Suppressor macrophage treated with lipopolysaccharide for 1 hour (primary cell): Measurements from ENCODE around the gene HSPB7.
A peak's percentile ranks its signal among the peaks of the same experiment; 100 is the strongest.
"Not testable (repeated sequence)": the region's sequence is repeated elsewhere in the genome, so short reads cannot be mapped to it uniquely, and the experiment has no call there.

Experiments
- DNase-seq, 3 donors: peaks; one replicate each; pipeline ENCODE4 v3.0.0-alpha.2; 2020 to 2022

HSPB7 gene

GRCh38 chr1:16020878-16021277 lies 3.0 kb upstream of the HSPB7 start:
- not testable (repeated sequence) for DNase-seq

- DNase-seq = no peak
Measured at GRCh38 chr1:16020325-16020724, 2.5 kb upstream of the HSPB7 start.

- no peak for DNase-seq
Measured at GRCh38 chr1:16019644-16020277, 1.9 kb upstream of the HSPB7 start.

GRCh38 chr1:16018749-16019643 lies 1.2 kb upstream of the HSPB7 start:
- no peak for DNase-seq

- DNase-seq = no peak
Measured at GRCh38 chr1:16018308-16018707, 465 bp upstream of the HSPB7 start.

GRCh38 chr1:16017076-16017460 lies 775 bp downstream of the HSPB7 start:
- no peak for DNase-seq

- no peak for DNase-seq
Measured at GRCh38 chr1:16015960-16016901, 1.6 kb downstream of the HSPB7 start.

- DNase-seq = no peak
Measured at GRCh38 chr1:16015491-16015890, 2.4 kb downstream of the HSPB7 start.

- DNase-seq = peak in 2 of 3 donors; percentile 11 to 24
Measured at GRCh38 chr1:16014509-16015482, 3.0 kb downstream of the HSPB7 start.

- no peak for DNase-seq
Measured at GRCh38 chr1:16013908-16014258, 4.0 kb downstream of the HSPB7 start.

- DNase-seq = peak; percentile 72 to 84 (median 76)
Measured at GRCh38 chr1:16013220-16013907, 4.5 kb downstream of the HSPB7 start.

GRCh38 chr1:16012590-16013219 lies 5.1 kb downstream of the HSPB7 start:
- DNase-seq = peak; percentile 20 to 69 (median 44)

- no peak for DNase-seq
Measured at GRCh38 chr1:16011936-16012589, 5.8 kb downstream of the HSPB7 start.

- no peak for DNase-seq
Measured at GRCh38 chr1:16010837-16011236, 7.0 kb downstream of the HSPB7 start.

GRCh38 chr1:16009678-16010077 lies 8.2 kb downstream of the HSPB7 start:
- DNase-seq = no peak

- peak; percentile 80 to 86 (median 84) for DNase-seq
Measured at GRCh38 chr1:16009030-16009460, 8.8 kb downstream of the HSPB7 start.

GRCh38 chr1:16007671-16008341 lies 10.0 kb downstream of the HSPB7 start:
- DNase-seq = no peak

- DNase-seq = peak in 1 of 3 donors; percentile 28
Measured at GRCh38 chr1:16006552-16007485, 11.0 kb downstream of the HSPB7 start.
